RKO (cell line): Measurements from ENCODE around the gene PHAX.
"Not testable (repeated sequence)": the region's sequence is repeated elsewhere in the genome, so short reads cannot be mapped to it uniquely, and the experiment has no call there.

Experiments used
- DNase-seq: peaks from one replicate; pipeline ENCODE4 v3.0.0-alpha.2; 2016; ENCODE audit warnings: low spot score

Gene PHAX

GRCh38 chr5:126600631-126601511, at the start of gene PHAX:
PHAX (plus strand) TSS chr5:126600947; CDS start chr5:126600963, 16 bp downstream.
- peak; percentile 86 for DNase-seq

GRCh38 chr5:126552614-126553013, 48.1 kb upstream of the PHAX start:
- DNase-seq = peak; percentile 31

- DNase-seq = not testable (repeated sequence)
These were observed 45.6 kb upstream of the PHAX start for GRCh38 chr5:126555101-126555500.

- DNase-seq = peak; percentile 6
These were observed 38.8 kb upstream of the PHAX start for GRCh38 chr5:126561908-126562307.

GRCh38 chr5:126562823-126563222, 37.9 kb upstream of the PHAX start:
- no peak for DNase-seq

- DNase-seq = no peak
These were observed 32.5 kb upstream of the PHAX start for GRCh38 chr5:126568206-126568755.

GRCh38 chr5:126575644-126576043, 25.1 kb upstream of the PHAX start:
- DNase-seq = no peak

GRCh38 chr5:126576974-126577373, 23.8 kb upstream of the PHAX start:
- DNase-seq = no peak

- DNase-seq = no peak
These were observed 23.3 kb upstream of the PHAX start for GRCh38 chr5:126577415-126577814.

GRCh38 chr5:126579716-126580115, 21.0 kb upstream of the PHAX start:
- DNase-seq = no peak

GRCh38 chr5:126583761-126584160, 17.0 kb upstream of the PHAX start:
- DNase-seq = no peak

GRCh38 chr5:126587551-126588390, 13.0 kb upstream of the PHAX start:
- no peak for DNase-seq

GRCh38 chr5:126589536-126590297, 11.0 kb upstream of the PHAX start:
- DNase-seq = no peak

GRCh38 chr5:126591549-126591948, 9.2 kb upstream of the PHAX start:
- DNase-seq = no peak

GRCh38 chr5:126594748-126595485, 5.8 kb upstream of the PHAX start, which contains the start of gene ALDH7A1:
ALDH7A1 (minus strand) TSS chr5:126595219; CDS start chr5:126595198, 21 bp downstream.
- peak; percentile 94 for DNase-seq

- no peak for DNase-seq
These were observed 5.2 kb upstream of the PHAX start for GRCh38 chr5:126595486-126596083.

- peak; percentile 68 for DNase-seq
These were observed 3.6 kb upstream of the PHAX start for GRCh38 chr5:126597156-126597555.

- DNase-seq = no peak
These were observed 1.2 kb upstream of the PHAX start for GRCh38 chr5:126599499-126599898.

GRCh38 chr5:126599971-126600630, 646 bp upstream of the PHAX start:
- not testable (repeated sequence) for DNase-seq

GRCh38 chr5:126603402-126603991, 2.8 kb downstream of the PHAX start:
- no peak for DNase-seq
